ENCODE results near the gene PTPN23. TPM values are rescaled to one million over a fixed set of nuclear protein-coding genes. Genes with fewer than 3 reads are reported as not detected.

Gene PTPN23
- polyA plus RNA-seq, 3 donors = 1.2 to 13.7 (median 1.3) TPM

- no peak overlapping the region for H3K4me2 ChIP-seq (replicated peaks; ENCODE audit: extremely low read depth, low read length, poor library complexity, severe bottlenecking)
- H3K9me3 Mint-ChIP-seq = peaks cover 0 to 7% (median 2%) of the 10 kb centered on the region in 7 donors
- H3K27me3 Mint-ChIP-seq (ENCODE audit: low read depth in 3 of 3) = peaks cover 0 to 2% (median 0%) of the 10 kb centered on the region in 3 donors
- H3K4me1 Mint-ChIP-seq = peaks cover 14% of the 10 kb centered on the region
- peaks cover 55% of the 10 kb centered on the region for H4K20me1 ChIP-seq (ENCODE audit: insufficient read depth, low read length)
- WGBS (ENCODE audit: insufficient coverage) = 100% methylated on average over 5 of the region's 5 CpGs
- H3K27ac Mint-ChIP-seq = peak overlapping the region in 1 of 7 donors; percentile 4
- H3K36me3 ChIP-seq (replicated peaks in 1 of 2; ENCODE audit: control insufficient read depth in 1 of 2, insufficient read depth in 2 of 2, low read length in 2 of 2) = peaks cover 16 to 39% of the 10 kb centered on the region in 2 donors
- DNase-seq = no peak
- no peak overlapping the region for H3K27ac ChIP-seq (ENCODE audit: low read depth in 1 of 2, low read length in 2 of 2)
- peaks cover 49% of the 10 kb centered on the region for H3K79me2 ChIP-seq (ENCODE audit: insufficient read depth, low read length)
- TF ChIP-seq, protein P1, sequence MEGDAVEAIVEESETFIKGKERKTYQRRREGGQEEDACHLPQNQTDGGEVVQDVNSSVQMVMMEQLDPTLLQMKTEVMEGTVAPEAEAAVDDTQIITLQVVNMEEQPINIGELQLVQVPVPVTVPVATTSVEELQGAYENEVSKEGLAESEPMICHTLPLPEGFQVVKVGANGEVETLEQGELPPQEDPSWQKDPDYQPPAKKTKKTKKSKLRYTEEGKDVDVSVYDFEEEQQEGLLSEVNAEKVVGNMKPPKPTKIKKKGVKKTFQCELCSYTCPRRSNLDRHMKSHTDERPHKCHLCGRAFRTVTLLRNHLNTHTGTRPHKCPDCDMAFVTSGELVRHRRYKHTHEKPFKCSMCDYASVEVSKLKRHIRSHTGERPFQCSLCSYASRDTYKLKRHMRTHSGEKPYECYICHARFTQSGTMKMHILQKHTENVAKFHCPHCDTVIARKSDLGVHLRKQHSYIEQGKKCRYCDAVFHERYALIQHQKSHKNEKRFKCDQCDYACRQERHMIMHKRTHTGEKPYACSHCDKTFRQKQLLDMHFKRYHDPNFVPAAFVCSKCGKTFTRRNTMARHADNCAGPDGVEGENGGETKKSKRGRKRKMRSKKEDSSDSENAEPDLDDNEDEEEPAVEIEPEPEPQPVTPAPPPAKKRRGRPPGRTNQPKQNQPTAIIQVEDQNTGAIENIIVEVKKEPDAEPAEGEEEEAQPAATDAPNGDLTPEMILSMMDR (IDR thresholded peaks at IDR 0.05) = no peak
- intact Hi-C loops (cut with micrococcal nuclease) = no loop called here
- H3K9ac ChIP-seq (ENCODE audit: insufficient read depth, low read length, poor library complexity, severe bottlenecking) = no peak overlapping the region
- H2AFZ ChIP-seq (ENCODE audit: insufficient read depth, low read depth, low read length, poor library complexity, severe bottlenecking) = no peak overlapping the region
- peaks cover 9 to 10% of the 10 kb centered on the region in 2 donors for H3K4me1 ChIP-seq (ENCODE audit: control insufficient read depth in 1 of 2, insufficient read depth in 2 of 2, low read length in 2 of 2)
- H3K9me3 ChIP-seq (replicated peaks in 1 of 2; ENCODE audit: control insufficient read depth in 1 of 2, insufficient read depth in 1 of 2, low read length in 2 of 2) = no peaks in the 10 kb centered on the region
- peaks cover 32 to 33% of the 10 kb centered on the region in 2 donors for H3K36me3 Mint-ChIP-seq
- H3K27me3 ChIP-seq (ENCODE audit: control insufficient read depth in 2 of 2, insufficient read depth in 2 of 2, low read length in 2 of 2) = no peaks in the 10 kb centered on the region
- H3K4me3 ChIP-seq (replicated peaks in 1 of 3; ENCODE audit: low read depth in 2 of 3, low read length in 3 of 3) = no peak overlapping the region
- no peak overlapping the region for H3K4me3 Mint-ChIP-seq
Measured at GRCh38 chr3:47444103-47444502, 63.3 kb downstream of the PTPN23 start.

- H3K36me3 ChIP-seq (replicated peaks in 1 of 2; ENCODE audit: control insufficient read depth in 1 of 2, insufficient read depth in 2 of 2, low read length in 2 of 2) = no peaks in the 10 kb centered on the region
- WGBS (ENCODE audit: insufficient coverage) = 93% methylated on average over 4 of the region's 4 CpGs
- H3K79me2 ChIP-seq (ENCODE audit: insufficient read depth, low read length) = peaks cover 87% of the 10 kb centered on the region
- H3K4me3 ChIP-seq (replicated peaks in 1 of 3; ENCODE audit: low read depth in 2 of 3, low read length in 3 of 3) = no peak overlapping the region
- TF ChIP-seq, protein P1 (IDR thresholded peaks at IDR 0.05) = no peak
- H4K20me1 ChIP-seq (ENCODE audit: insufficient read depth, low read length) = peaks cover 66% of the 10 kb centered on the region
- H3K9me3 Mint-ChIP-seq = peaks cover 0 to 7% (median 2%) of the 10 kb centered on the region in 7 donors
- no peak overlapping the region for H3K4me3 Mint-ChIP-seq
- H3K9ac ChIP-seq (ENCODE audit: insufficient read depth, low read length, poor library complexity, severe bottlenecking) = no peak overlapping the region
- H3K27ac Mint-ChIP-seq = peak overlapping the region in 1 of 7 donors; percentile 15
- peaks cover 5 to 11% of the 10 kb centered on the region in 2 donors for H3K4me1 ChIP-seq (ENCODE audit: control insufficient read depth in 1 of 2, insufficient read depth in 2 of 2, low read length in 2 of 2)
- no peaks in the 10 kb centered on the region for H3K9me3 ChIP-seq (replicated peaks in 1 of 2; ENCODE audit: control insufficient read depth in 1 of 2, insufficient read depth in 1 of 2, low read length in 2 of 2)
- H2AFZ ChIP-seq (ENCODE audit: insufficient read depth, low read depth, low read length, poor library complexity, severe bottlenecking) = no peak overlapping the region
- intact Hi-C loops (cut with micrococcal nuclease) = no loop called here
- H3K27ac ChIP-seq (ENCODE audit: low read depth in 1 of 2, low read length in 2 of 2) = no peak overlapping the region
- no peak for DNase-seq
- peaks cover 0 to 5% of the 10 kb centered on the region in 2 donors for H3K36me3 Mint-ChIP-seq
- peaks cover 0 to 2% (median 0%) of the 10 kb centered on the region in 3 donors for H3K27me3 Mint-ChIP-seq (ENCODE audit: low read depth in 3 of 3)
- peaks cover 17% of the 10 kb centered on the region for H3K4me1 Mint-ChIP-seq
- H3K27me3 ChIP-seq (ENCODE audit: control insufficient read depth in 2 of 2, insufficient read depth in 2 of 2, low read length in 2 of 2) = no peaks in the 10 kb centered on the region
- no peak overlapping the region for H3K4me2 ChIP-seq (replicated peaks; ENCODE audit: extremely low read depth, low read length, poor library complexity, severe bottlenecking)
Measured at GRCh38 chr3:47452453-47453215, 71.8 kb downstream of the PTPN23 start.
